Kasumi-1 (cell line): ENCODE measurements around the gene BBOF1.

Experiments
- DNase-seq, 2 experiments: peaks; one replicate each; lab custom pipeline; 2025; lab: John Stamatoyannopoulos, UW

BBOF1 gene

DNA sequence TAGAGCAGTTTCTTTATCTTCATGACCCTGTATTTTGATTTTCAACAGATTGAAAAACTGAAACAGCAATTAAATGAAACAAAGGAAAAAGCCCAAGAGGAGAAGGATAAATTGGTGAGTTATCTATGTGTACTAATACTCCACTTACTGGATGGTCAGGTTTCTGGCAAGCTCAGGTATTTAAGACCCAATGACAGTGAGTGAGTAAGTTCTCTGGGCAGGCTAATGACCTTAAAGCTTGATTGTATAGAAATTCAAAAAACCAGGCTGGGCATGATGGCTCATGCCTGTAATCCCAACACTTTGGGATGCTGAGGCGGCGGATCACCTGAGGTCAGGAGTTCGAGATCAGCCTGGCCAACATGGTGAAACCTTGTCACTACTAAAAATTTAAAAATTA is 10.0 kb downstream of the BBOF1 start:
- DNase-seq = no peak

- no peak for DNase-seq
Measured at GRCh38 chr14:74034572-74034971, 15.4 kb downstream of the BBOF1 start.

DNA sequence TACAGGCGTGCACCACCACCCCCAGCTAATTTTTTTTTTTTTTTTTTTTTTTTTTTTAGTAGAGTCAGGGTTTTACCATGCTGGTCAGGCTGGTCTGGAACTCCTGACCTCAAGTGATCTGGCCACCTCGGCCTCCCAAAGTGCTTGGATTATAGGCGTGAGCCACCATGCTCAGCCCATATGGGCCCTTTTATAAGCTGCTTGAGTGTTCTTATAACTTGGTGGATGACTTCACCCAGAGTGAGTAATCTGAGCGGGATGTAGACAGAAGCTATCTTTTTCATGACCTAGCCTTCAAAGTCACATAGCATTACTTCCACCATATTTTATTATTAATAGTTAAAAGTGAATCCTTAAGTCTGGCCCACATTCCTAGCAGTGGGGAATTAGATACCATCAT is 16.4 kb downstream of the BBOF1 start:
- no peak for DNase-seq

DNA sequence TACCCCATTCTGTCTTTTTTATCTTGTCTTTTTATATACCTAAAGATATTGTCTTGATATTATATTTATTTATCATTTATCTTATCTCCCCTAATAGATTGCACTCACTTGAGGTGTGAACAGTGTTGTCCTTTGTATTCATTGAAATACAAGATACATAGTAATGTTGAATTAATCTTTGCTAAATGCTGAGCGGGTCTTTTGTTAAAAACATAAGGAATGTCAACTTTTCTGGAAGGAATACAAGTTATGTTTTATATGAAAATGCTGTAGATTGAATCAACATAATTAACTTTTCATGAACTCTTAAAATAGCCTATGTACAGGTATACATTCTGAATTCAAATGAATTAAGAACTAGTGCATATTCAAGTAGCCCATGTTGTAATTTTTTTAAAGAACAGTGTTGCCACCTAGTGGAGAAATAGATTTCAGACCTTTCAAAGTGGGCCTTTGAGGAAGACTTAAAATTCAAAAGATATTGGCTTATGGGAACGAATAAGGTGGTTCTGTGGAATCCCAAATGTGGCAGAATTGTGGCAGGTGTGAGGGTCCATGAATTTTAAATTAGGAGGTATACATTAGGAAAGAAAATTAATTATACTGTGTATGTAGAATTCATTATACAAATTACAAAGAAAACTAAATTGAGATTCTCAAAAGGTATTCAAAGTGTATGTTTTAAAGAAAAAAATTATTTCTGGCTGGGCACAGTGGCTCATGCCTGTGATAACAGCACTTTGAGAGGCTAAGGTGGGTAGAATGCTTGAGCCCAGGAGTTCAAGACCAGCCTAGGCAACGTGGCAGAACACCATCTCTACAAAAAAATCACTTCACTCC is 19.1 kb downstream of the BBOF1 start:
- peak; percentile 67 to 72 for DNase-seq

DNA sequence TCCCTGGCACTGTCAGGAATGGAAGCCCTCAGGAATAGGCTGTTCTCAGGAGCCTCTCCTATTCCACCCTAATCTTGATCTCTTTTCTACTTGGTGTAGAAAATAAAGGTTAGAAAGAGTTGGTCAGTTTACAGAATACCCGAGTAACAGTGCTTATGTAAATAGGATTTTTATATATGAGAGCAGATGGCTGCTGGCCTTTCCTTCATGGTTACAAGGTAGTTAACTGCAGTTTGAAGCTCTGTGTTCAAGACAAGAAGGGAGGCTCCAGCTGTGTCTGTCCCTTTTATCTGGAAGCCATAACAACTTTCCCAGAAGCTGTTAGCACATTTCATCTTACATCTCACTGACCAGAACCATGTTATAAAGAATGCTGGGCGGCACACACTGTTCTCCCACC is 23.1 kb downstream of the BBOF1 start:
- no peak for DNase-seq

DNA sequence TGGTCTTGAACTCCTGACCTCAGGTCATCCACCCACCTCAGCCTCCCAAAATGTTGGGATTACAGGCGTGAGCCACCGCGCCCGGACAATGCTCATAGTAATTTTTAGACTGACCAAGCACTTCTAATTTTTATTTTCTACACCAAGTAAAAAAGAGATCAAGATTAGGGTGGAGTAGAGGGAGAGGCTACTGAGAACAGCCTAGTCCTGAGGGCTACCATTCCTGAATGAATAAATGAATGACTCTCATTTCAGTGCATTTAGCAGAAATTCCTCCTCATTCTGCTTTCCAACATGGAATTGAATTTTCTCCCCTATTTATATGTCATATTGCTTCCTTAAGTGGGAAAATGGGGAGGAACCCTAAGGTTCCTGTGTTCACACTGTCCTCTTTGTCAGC is 26.4 kb downstream of the BBOF1 start:
- DNase-seq = no peak

- peak; percentile 31 to 38 for DNase-seq
Measured at GRCh38 chr14:74048281-74048680, 29.1 kb downstream of the BBOF1 start.

DNA sequence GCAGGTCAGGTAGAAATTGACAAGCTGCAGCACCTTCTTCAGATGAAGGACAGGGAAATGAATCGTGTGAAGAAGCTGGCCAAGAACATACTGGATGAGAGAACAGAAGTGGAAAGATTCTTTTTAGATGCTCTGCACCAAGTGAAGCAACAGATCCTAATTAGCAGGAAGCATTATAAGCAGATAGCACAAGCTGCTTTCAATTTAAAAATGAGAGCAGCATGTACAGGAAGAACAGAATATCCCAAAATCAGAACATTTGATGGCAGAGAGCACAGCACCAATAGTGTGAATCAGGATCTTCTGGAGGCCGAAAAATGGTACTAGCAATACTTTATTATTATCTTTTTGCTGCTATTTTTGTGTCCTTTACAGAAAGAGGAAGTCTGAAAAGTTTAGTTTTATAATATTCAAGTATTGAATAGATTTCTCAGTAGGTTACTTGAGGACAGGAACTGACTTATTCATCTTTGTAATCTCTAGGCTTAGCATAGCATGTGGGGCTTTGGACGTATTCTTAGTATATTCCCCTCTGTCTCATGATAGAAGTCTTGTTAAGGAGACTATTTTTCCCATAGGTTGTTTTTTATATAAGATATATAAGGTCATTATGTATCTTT is 30.8 kb downstream of the BBOF1 start:
- peak; percentile 17 to 34 for DNase-seq

DNA sequence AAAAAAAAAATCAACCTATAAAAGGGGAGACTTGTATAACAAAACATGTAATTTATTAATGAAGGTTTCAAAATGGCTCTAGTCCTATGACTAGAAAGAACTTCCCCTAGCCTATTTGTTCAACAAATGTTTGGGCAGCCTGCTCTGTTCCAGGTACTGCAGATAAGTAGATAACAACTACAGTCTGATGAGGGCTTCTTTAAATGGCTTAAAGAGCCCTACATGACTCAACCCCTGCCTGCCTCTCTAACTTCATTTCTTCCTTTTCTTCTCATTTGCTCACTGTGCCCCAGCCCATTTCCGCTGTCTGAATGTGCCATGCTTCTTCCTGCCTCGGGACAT is 43.6 kb downstream of the BBOF1 start:
- no peak for DNase-seq

DNA sequence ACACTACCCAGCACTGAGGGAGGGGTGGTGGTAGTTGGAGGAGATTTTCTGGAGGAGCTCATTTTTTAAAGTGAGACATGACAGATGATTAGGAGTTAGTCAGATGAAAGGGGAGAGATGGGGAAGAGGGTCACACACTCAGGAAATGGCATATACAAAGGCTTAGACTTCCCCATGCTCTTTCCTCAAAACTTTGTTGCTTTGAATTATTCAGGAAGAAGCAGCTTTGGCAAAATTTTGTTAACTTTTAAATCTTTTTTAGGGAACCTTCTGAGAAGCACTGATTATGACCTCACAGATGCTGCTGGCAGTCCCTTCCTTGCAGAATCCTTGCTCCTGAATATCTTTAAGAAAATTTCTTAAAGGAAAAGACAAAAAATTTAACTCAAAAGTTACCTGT is 45.3 kb downstream of the BBOF1 start:
- DNase-seq = no peak

GRCh38 chr14:74064883-74065282 is 45.7 kb downstream of the BBOF1 start:
- no peak for DNase-seq

- DNase-seq = no peak
Measured at GRCh38 chr14:74065746-74066575, 46.8 kb downstream of the BBOF1 start.

GRCh38 chr14:74077401-74077800 is 58.3 kb downstream of the BBOF1 start:
- DNase-seq = no peak

GRCh38 chr14:74080820-74081460 is 61.8 kb downstream of the BBOF1 start:
- no peak for DNase-seq

DNA sequence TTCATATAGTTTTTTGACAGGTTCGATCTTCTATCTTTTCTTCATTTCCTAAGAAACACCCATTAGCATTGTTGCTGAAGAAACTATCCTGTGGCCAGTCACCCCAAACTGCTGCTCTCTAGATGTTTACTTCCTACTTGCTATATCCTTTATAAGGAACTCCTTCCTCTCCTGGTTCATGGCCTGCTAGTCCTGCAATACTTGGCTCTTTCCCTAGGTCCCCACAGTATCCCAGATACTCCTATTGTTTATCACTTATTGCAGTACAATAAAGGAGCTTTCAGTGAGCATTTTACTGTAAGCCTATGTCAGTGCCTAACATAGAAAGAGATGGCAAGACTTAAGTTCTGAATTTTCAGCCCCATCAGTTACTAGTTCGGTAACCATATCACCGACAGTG is 62.3 kb downstream of the BBOF1 start:
- DNase-seq = no peak

DNA sequence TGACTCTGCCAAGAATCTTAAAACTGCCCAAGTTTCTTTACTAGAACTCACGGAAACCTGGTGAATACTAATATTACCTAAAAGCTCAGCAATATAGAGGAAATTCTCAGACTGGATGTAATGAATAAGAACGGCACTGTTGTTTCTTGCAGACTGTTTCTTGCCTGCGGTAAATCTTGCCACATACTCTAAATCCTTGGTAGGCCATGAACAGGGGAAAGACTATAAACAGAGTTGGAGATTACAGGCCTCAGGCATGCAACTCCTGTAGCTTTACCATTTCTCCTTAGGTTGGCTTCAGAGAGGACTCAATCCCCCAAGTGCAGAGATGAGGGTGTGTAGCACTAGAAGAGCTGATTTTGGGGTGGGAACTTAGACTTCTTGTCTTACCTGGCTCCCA is 64.0 kb downstream of the BBOF1 start:
- DNase-seq = no peak

- peak in 1 of 2 experiments; percentile 44 for DNase-seq
Measured at GRCh38 chr14:74083784-74084276, 64.7 kb downstream of the BBOF1 start.

DNA sequence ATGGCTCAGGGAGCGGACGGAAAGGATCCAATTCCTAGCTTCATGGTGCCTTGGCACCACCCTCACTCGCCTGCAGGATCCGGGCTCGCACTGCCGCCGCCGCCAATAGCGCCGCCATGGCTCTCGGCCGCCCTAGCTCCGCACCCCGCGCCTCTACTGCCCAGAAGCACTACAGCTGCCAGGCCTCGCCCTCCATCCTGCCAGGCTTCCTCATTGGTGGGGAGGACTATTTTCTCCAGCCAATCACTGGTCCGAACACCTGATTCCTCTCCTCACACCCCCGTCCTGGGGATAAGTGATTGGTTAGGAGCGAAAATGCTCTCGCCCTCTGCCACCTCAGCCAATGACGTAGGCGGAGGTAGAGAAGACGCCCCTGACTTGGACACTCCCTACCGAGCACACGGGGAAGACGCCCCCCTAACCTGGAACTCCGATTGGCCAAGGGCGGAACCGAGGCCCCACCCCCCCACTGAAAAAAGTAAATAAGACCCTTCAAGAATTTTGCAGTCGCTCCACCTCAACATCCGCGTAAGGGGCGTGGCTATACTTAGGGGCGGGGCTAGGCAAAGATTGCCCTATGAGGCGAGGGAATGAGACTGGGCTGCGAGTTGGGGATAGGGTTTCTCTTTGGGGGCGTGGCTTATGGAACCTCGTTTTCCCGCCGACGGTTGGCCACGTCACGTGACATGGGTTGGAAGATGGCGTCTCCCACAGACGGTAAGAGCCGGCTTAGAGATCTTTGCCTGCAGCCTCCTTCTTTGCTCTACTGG is 65.3 kb downstream of the BBOF1 start, which contains the start of the genes ALDH6A1 and LIN52:
ALDH6A1 (minus strand) TSS at position 177 of the 770 bp plus-strand sequence; CDS start at position 118, 59 bp downstream.
LIN52 (plus strand) TSS at position 680 of the 770 bp plus-strand sequence; CDS start at position 699, 19 bp downstream.
- peak; percentile 100 for DNase-seq

DNA sequence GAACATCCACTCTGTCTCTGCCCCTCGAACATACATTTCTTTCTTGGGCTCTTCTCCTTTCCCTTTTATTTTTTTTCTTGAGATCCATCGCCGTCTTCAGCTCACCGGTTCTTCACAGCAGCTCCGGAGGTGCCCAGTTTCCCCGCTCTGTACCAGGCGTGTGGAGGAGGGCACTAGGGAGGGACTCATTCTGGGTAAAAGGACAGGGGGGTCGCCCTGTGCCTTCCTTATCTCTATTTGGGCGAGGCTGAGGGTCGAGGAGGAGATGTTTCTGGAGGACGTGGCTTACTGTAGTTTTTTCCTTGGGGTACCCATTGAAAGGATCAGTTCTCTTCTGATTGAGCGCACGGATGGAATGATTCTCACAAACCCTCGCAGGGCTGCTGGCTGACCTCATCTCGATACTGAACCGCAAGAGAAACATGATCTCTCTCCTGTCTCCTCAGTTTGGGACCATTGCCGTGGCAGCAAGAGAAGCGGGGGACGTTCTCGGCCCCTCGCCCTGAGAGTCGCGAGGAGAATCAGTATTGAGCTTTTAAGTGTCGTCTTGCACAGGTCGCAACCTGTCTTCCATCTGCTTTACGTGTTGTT is 66.0 kb downstream of the BBOF1 start:
- peak; percentile 35 to 63 for DNase-seq

- DNase-seq = no peak
Measured at GRCh38 chr14:74085828-74086227, 66.7 kb downstream of the BBOF1 start.
